Memory B cell (primary cell): Measurements from ENCODE around the gene DRAXIN.

ENCODE experiments used
- ATAC-seq: fragments of 150-1000 bp; cut with Tn5 transposase; 2 replicates; pipeline ENCODE4 v1.10.0; 2021; ENCODE audit warnings: low read depth, mild to moderate bottlenecking, moderate library complexity
- DNase-seq, 2 donors: peaks; one replicate each; pipeline ENCODE4 v3.0.0; 2022; ENCODE audit warnings: low spot score in 2 of 2
- H3K27ac Mint-ChIP-seq: one replicate; pipeline ENCODE4 v1.8.0; 2022; ENCODE audit warnings: mild to moderate bottlenecking, moderate library complexity, mixed read lengths
- H3K27me3 Mint-ChIP-seq: one replicate; pipeline ENCODE4 v1.8.0; 2022; ENCODE audit warnings: mixed read lengths
- H3K36me3 Mint-ChIP-seq: one replicate; pipeline ENCODE4 v1.8.0; 2022; ENCODE audit warnings: mild to moderate bottlenecking, mixed read lengths
- H3K4me1 Mint-ChIP-seq: one replicate; pipeline ENCODE4 v1.8.0; 2022; ENCODE audit warnings: mixed read lengths
- H3K4me3 Mint-ChIP-seq: one replicate; pipeline ENCODE4 v1.8.0; 2022; ENCODE audit warnings: mild to moderate bottlenecking, moderate library complexity, mixed read lengths
- H3K9me3 Mint-ChIP-seq: one replicate; pipeline ENCODE4 v1.8.0; 2022; ENCODE audit warnings: mixed read lengths

Gene DRAXIN

DNA sequence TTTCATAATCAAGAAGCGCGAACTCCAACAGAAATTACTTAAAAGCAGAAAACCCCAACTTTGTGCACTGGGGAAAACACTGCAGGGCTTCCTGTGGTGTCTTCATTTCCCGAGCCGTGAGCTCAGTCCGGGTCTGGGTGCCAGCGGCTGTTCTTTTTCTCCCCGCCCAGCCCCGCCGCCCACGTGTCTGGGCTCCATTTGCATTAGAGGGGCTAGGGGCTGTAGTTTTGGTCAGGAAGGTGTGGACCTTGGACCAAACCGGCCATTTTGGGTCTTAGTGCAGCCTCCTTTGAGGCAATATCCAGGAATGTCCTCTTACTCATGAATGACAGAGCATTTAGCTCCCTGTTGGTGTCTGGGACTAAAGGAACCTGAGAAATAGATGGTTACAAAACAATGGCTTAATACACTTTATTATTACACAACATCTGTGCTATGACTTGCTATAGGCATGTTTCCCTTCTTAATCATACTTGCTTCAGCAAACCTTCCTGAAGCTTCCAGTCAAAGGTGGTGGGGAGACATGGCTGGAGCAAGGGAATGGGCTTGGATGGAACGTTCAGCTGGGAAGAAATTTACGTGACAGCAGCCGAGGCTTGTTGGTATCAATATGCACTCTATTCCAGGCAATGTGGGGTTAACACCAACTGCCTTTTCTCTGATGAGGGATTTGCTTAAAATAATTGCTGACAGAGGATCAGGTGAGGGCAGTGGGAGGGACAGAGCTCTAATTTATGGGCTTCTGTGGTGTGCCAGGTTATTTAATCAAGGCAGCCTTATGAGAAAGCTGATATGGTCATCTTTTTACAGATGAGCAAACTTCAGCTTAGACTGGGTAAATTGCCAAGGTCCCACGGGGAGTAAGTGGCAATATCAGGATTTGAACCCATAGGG is 45.5 kb downstream of the DRAXIN start:
- Mint-ChIP-seq H3K27ac (peak overlapping the region; percentile 87), H3K9me3 (no peaks in the 10 kb centered on the region), H3K36me3 (no peaks in the 10 kb centered on the region), H3K27me3 (no peaks in the 10 kb centered on the region), H3K4me3 (peak overlapping the region; percentile 99), H3K4me1 (peaks cover 22% of the 10 kb centered on the region)
- DNase-seq (no peak), ATAC-seq (peak; percentile 50)

DNA sequence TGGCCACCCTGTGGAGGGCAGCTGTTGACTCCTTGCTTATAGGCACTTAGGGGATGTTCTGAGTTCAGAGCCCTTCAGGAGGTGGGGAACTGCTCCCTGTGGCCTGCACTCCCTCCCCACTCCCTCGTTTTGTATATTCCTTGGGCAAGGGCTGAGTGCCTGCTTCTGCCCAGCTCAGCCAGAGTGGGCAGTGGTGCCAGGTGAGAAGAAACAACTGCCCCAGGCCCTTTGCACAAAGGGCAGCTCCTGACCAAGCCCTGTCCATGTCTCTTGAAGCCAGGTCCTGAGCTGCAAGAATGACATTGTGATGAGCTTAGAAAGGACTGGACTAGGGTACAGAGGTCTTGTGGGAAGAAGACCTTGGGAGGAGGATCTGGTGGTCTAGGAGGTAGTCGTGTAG is 46.6 kb downstream of the DRAXIN start:
- H3K9me3 Mint-ChIP-seq: no peaks in the 10 kb centered on the region
- ATAC-seq (no peak), DNase-seq (no peak)
- no peak overlapping the region for H3K4me3 Mint-ChIP-seq
- peaks cover 22% of the 10 kb centered on the region for H3K4me1 Mint-ChIP-seq
- H3K36me3 Mint-ChIP-seq: no peaks in the 10 kb centered on the region
- H3K27ac Mint-ChIP-seq: no peak overlapping the region
- H3K27me3 Mint-ChIP-seq: no peaks in the 10 kb centered on the region

DNA sequence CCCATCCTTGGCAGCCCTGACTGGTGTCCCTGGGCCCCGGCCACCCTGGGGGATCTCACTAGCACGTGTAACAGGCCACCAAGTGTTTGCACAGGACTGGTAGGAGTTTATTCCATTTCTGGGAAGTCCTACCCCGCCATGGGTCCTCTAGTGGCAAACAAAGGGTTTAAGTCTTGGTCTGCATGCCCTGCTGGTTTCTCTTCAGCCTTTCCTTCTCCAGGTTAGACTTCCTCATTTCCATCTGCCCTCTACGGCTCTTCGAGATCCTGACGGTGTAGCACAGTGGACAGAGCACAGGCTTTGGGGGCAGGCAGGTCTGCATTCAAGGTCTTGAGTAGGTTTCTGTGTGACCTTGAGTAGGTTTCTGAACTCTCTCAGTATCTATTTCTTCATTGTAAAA is 47.3 kb downstream of the DRAXIN start:
- H3K9me3 Mint-ChIP-seq: no peaks in the 10 kb centered on the region
- no peaks in the 10 kb centered on the region for H3K36me3 Mint-ChIP-seq
- H3K4me3 Mint-ChIP-seq: no peak overlapping the region
- no peak overlapping the region for H3K27ac Mint-ChIP-seq
- no peak for DNase-seq
- ATAC-seq: no peak
- peaks cover 22% of the 10 kb centered on the region for H3K4me1 Mint-ChIP-seq
- no peaks in the 10 kb centered on the region for H3K27me3 Mint-ChIP-seq

DNA sequence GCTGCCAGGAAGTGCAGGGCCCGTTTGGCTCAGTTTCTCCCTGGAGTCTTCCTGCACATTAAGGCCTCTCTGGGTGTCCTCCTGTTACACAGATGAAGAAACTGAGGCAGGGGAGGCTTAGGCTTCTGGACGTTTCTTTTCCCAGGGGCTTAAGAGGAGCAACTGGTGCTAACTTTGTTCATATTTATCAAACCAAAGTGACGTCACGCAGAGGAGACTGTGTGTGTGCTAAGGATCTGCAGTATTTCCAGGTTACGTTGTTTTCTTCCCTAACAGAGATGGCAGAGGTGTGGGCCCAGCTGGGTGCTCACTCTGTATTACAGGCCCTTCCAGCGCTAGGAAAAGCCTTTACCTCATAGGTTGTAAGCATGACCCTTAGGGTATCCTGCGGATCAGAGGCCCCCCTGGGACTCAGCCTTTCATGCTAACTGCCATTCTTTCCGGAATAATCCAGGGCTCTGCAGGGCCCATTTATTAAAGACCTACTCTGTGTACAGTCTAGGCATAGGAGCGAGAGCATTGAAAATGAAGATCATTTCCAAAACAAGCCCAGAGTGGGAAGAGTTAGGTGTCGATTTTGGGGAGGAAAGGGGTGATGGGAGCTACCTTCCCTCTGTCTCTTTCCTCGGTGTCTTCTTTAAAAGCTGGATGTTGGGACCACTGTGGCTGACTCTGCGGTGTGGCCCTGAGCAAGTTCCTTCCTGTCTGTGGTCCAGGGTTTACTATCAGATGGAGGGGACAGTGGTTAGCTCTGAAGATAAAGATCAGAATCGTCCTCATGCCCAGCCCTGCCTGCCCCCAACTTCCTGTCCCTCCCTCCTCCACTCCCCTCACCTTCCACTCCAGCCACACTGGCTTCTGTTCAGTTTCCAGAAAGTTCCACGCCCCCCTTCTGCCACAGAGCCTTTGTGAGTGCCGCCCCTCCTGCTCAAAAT is 49.0 kb downstream of the DRAXIN start:
- Mint-ChIP-seq H3K27me3 (no peaks in the 10 kb centered on the region), H3K4me3 (no peak overlapping the region), H3K27ac (no peak overlapping the region), H3K4me1 (peaks cover 19% of the 10 kb centered on the region), H3K36me3 (peaks cover 2% of the 10 kb centered on the region), H3K9me3 (no peaks in the 10 kb centered on the region)
- DNase-seq (no peak), ATAC-seq (no peak)

DNA sequence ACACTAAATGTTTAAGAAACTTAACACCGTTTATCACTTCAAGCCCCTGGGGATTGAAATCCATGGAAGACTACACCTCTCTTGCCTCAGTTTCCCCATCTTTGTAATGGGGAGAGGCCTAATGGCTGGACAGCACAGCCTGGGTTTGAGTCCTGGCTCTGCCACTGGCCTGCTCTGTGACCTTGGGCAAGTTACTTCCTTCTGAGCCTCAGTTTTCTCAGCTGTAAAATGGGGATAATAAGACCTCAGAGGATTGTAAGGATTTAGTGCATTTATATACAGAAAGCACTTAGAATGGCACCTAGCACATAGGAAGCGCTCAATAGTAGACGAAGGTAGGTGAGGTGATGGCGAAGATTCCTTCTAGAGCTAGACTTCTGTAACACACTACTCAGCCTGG is 50.0 kb downstream of the DRAXIN start:
- no peak overlapping the region for H3K4me3 Mint-ChIP-seq
- no peak overlapping the region for H3K27ac Mint-ChIP-seq
- peaks cover 2% of the 10 kb centered on the region for H3K36me3 Mint-ChIP-seq
- no peaks in the 10 kb centered on the region for H3K9me3 Mint-ChIP-seq
- ATAC-seq: no peak
- no peak for DNase-seq
- H3K4me1 Mint-ChIP-seq: peaks cover 19% of the 10 kb centered on the region
- no peaks in the 10 kb centered on the region for H3K27me3 Mint-ChIP-seq

DNA sequence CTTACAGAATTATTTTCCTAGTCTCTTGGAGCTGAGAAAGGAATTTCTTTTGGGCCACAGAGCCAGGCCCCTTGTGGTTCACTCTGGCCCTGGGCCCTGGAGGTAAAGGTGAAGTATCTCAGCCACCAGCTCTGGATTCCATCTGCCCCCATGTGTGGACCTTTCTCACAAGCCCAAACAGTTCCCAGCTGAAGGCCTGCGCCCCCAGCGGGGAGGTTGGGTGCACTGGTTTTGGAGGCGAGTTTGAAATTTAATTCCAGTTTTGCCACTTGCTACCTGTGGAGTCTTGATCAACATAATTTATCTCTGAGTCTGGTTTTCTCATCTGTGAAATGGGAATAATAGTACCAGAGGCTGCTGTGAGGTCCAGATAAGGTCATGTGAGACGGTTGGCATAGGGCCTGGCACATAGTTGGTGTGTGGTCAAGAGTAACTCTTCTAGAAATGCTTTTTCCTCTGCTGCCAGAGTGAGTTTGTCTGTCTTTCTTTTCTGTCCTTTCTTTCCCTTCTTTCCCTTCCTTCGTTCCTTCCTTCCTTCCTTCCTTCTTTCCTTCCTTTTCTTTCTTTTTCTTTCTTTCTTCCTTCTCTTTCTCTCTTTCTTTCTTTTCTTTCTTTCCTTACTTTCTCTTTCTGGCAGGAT is 50.5 kb downstream of the DRAXIN start:
- Mint-ChIP-seq H3K27me3 (no peaks in the 10 kb centered on the region), H3K36me3 (peaks cover 2% of the 10 kb centered on the region), H3K4me1 (peaks cover 18% of the 10 kb centered on the region), H3K9me3 (no peaks in the 10 kb centered on the region), H3K4me3 (no peak overlapping the region), H3K27ac (peak overlapping the region; percentile 15)
- no peak for ATAC-seq
- no peak for DNase-seq

DNA sequence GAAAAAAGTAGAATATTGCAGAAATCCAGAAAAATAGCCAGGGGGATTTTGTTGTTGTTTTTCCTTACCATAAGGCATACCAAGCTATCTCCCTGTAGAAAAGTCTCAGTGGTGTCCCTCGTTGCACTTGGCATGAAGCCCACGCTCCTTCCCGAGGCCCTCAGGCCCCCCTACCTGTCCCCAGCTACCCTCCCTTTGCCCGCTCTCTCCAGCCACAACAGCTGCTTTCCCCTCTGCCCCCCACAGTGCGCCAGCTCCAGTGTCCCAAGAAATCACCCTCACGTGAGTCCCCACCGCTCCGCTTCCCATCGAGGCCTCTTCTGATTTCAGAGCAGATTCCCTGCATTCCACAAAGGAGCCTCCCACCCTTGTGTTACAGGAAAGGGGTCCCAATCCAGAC is 52.8 kb downstream of the DRAXIN start:
- Mint-ChIP-seq H3K9me3 (no peaks in the 10 kb centered on the region), H3K4me3 (no peak overlapping the region), H3K27ac (no peak overlapping the region), H3K36me3 (peaks cover 2% of the 10 kb centered on the region), H3K4me1 (peaks cover 15% of the 10 kb centered on the region), H3K27me3 (no peaks in the 10 kb centered on the region)
- DNase-seq (no peak), ATAC-seq (no peak)

DNA sequence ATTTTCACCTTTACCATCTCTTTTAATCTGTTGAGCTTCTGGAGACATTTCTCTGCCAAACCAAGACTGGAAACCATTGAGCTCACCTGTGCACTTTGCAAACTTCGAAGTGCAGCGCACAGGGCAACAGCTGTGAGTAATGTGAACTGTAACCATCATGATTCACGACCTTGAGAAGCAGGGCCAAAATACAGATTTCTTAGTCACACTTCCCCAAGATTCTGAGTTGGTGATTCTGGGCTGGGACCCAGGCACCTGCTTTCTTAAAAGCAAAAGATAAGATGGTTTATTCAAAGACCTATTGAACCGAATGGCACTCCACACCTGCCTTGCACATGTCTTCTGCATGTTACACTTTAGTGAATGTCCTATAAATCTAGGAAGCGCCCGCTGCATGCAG is 54.6 kb downstream of the DRAXIN start:
- Mint-ChIP-seq H3K27me3 (no peaks in the 10 kb centered on the region), H3K27ac (no peak overlapping the region), H3K9me3 (no peaks in the 10 kb centered on the region), H3K4me3 (no peak overlapping the region), H3K36me3 (peaks cover 3% of the 10 kb centered on the region), H3K4me1 (peaks cover 6% of the 10 kb centered on the region)
- ATAC-seq (no peak), DNase-seq (no peak)

DNA sequence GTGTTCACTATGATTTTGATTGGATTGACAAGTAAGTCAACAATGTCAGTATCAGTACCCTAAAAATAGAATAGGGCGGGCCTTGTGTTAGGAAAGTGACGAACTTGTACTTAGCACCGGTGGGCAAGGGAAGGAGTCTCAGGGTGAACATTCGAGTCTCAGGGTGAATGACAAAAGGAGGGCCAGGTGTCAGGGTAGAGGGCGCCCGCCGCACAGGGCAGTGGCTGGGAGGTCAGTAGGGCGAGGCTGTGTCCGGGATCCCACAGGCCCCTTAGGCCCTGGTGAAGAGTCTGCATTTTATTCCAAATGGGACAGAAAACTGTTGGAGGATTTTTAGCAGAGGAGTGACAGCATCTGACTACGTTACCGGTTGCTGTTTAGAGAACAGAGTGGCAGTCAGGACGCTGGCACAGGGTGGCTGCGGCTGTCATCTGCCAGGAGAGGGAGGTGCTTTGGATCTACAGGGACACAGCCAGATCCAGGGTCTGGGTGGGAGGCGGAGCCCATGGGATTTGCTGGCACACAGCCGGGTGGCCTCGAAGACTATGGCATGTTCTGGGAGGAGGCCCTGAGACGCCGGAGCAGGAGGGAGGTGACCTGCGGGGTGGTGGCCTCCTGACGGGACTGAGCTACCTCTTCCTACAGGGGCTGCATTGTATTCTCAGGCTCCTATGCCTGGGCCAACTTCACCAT is 55.4 kb downstream of the DRAXIN start:
- DNase-seq (no peak), ATAC-seq (no peak)
- peaks cover 3% of the 10 kb centered on the region for H3K36me3 Mint-ChIP-seq
- H3K4me1 Mint-ChIP-seq: peaks cover 4% of the 10 kb centered on the region
- H3K9me3 Mint-ChIP-seq: no peaks in the 10 kb centered on the region
- H3K27ac Mint-ChIP-seq: no peak overlapping the region
- H3K27me3 Mint-ChIP-seq: no peaks in the 10 kb centered on the region
- H3K4me3 Mint-ChIP-seq: no peak overlapping the region

DNA sequence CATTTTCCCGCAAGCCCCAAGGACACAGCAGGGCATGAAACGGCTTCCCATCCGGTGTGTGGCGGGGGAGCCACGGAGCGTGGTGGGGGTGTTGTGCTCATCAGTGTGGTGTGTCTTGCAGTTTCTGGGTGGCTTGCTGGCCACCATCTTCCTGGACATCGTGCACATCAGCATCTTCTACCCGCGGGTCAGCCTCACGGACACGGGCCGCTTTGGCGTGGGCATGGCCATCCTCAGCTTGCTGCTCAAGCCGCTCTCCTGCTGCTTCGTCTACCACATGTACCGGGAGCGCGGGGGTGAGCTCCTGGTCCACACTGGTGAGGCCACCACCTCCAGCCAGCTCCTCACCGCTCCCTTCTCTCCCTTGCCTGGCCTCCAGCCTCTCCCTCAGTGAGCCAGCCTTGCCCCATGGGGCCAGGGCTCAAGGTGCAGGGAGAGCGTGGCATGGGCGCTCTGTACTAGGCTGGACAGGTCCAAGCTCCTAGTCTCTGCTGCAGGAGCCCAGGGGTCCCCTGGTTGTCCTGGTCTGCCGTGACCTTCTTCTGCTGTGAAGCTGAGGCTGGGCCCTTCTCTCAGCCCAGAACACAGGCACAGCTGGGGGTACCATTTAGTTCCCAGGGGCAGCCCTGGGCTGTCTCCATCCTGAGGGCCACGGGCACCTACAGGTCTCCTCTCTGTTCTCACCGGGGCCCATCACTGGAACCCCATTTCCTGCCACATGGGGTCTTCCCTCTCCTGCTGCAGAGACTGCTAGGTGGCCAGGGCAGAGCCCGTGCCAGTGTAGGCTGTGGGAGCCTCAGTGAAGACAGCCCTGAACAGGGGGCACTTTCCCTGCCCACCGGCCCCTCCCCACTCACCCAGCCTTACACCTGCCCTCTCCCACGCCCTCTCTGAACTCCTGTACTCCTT is 57.0 kb downstream of the DRAXIN start:
- Mint-ChIP-seq H3K27ac (no peak overlapping the region), H3K4me3 (no peak overlapping the region)
- ATAC-seq: no peak

DNA sequence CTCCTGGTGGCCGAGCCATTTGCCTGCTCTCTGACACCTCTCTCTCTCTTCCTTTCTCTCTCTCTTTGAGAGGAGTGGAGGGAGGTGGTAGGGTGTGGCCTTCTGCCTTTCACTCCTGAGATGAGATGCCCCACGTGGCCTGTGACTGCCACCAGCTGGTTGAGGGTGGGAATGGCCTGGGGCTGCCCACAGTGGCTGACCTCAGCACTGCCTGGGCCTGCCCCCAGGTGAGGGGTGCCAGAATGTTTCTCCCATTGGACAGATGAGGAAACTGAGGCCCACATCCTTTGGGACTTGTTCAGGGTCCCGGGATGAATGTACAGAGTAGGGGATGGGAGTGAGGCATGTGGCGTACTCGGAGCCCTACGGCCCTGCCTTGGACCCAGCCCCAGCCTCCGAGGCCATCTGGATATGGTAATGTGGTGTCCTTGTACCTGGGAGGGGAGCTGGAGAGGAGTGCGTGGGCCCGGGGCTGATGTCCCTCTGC is 57.7 kb downstream of the DRAXIN start:
- Mint-ChIP-seq H3K4me3 (no peak overlapping the region), H3K27ac (no peak overlapping the region), H3K9me3 (no peaks in the 10 kb centered on the region), H3K4me1 (peaks cover 4% of the 10 kb centered on the region), H3K36me3 (peaks cover 3% of the 10 kb centered on the region), H3K27me3 (no peaks in the 10 kb centered on the region)
- ATAC-seq (peak; percentile 41), DNase-seq (no peak)

More for the DNA sequence above, 57.0 kb downstream of the DRAXIN start:
- no peak for DNase-seq
- Mint-ChIP-seq H3K4me1 (peaks cover 4% of the 10 kb centered on the region), H3K36me3 (peaks cover 3% of the 10 kb centered on the region), H3K9me3 (no peaks in the 10 kb centered on the region), H3K27me3 (no peaks in the 10 kb centered on the region)

DNA sequence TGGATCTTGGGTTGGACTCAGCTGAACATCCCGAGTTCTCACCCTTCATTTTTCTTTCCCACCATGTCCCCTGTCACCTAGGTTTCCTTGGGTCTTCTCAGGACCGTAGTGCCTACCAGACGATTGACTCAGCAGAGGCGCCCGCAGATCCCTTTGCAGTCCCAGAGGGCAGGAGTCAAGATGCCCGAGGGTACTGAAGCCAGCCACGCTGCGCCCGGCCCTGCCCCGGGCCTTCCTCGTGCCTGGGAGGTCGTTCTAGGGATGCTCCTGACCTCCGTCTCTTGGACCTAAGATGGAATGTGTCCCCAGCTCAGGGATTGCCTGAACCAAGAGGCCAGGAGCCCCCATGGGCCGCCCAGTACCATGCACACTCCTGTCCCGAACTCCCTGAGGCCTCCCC is 58.5 kb downstream of the DRAXIN start:
- H3K4me1 Mint-ChIP-seq: peaks cover 4% of the 10 kb centered on the region
- DNase-seq (no peak), ATAC-seq (no peak)
- H3K36me3 Mint-ChIP-seq: peaks cover 1% of the 10 kb centered on the region
- no peaks in the 10 kb centered on the region for H3K9me3 Mint-ChIP-seq
- no peak overlapping the region for H3K27ac Mint-ChIP-seq
- H3K4me3 Mint-ChIP-seq: no peak overlapping the region
- no peaks in the 10 kb centered on the region for H3K27me3 Mint-ChIP-seq

DNA sequence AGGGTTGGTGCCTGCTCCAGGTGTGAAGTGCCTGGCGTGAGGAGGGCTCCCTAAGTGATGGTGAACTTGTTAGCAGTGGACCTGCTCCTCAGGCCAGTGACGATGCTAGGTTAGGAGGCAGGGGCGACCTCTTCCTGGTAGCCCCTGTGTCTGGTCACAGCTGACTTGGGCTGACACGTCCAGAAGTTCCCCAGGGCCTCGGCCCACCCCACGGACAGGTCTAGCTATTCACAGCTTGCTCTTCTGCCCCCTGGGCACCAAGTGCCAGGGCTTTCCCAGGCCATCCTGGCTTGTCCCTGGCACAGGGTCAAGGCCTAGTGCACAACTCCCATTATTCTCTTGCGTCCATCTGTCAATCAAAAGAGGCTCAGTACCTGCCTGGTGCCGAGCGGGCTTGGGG is 59.6 kb downstream of the DRAXIN start:
- DNase-seq (no peak), ATAC-seq (no peak)
- no peak overlapping the region for H3K27ac Mint-ChIP-seq
- H3K27me3 Mint-ChIP-seq: peaks cover 3% of the 10 kb centered on the region
- no peak overlapping the region for H3K4me3 Mint-ChIP-seq
- peaks cover 1% of the 10 kb centered on the region for H3K36me3 Mint-ChIP-seq
- H3K9me3 Mint-ChIP-seq: no peaks in the 10 kb centered on the region
- H3K4me1 Mint-ChIP-seq: peaks cover 4% of the 10 kb centered on the region
